ENCODE measurements around the gene CPEB3.

Gene CPEB3

GRCh38 chr10:92103376-92104090, 187.3 kb downstream of the CPEB3 start:
- no peak for DNase-seq (ENCODE audit: low read depth, low spot score)

- no peak for DNase-seq (ENCODE audit: low read depth, low spot score)
Measured at GRCh38 chr10:92102601-92103213, 188.2 kb downstream of the CPEB3 start.

- DNase-seq (ENCODE audit: low read depth, low spot score), result no peak
Measured at GRCh38 chr10:92094960-92095359, 195.9 kb downstream of the CPEB3 start.

- DNase-seq (ENCODE audit: low read depth, low spot score), result no peak
Measured at GRCh38 chr10:92091965-92092364, 198.9 kb downstream of the CPEB3 start.

- no peak for DNase-seq (ENCODE audit: low read depth, low spot score)
Measured at GRCh38 chr10:92087750-92088395, 203.0 kb downstream of the CPEB3 start.

- DNase-seq (ENCODE audit: low read depth, low spot score), result no peak
Measured at GRCh38 chr10:92082583-92083280, 208.1 kb downstream of the CPEB3 start.

- no peak for DNase-seq (ENCODE audit: low read depth, low spot score)
Measured at GRCh38 chr10:92081641-92082040, 209.2 kb downstream of the CPEB3 start.

- DNase-seq (ENCODE audit: low read depth, low spot score), result no peak
Measured at GRCh38 chr10:92080244-92080643, 210.6 kb downstream of the CPEB3 start.

GRCh38 chr10:92079003-92079402, 211.9 kb downstream of the CPEB3 start:
- DNase-seq (ENCODE audit: low read depth, low spot score), result no peak

GRCh38 chr10:92076722-92077121, 214.2 kb downstream of the CPEB3 start:
- DNase-seq (ENCODE audit: low read depth, low spot score), result no peak

GRCh38 chr10:92075829-92076228, 215.0 kb downstream of the CPEB3 start:
- DNase-seq (ENCODE audit: low read depth, low spot score), result no peak

GRCh38 chr10:92074126-92074887, 216.6 kb downstream of the CPEB3 start:
- DNase-seq (ENCODE audit: low read depth, low spot score), result no peak

GRCh38 chr10:92068900-92069299, 222.0 kb downstream of the CPEB3 start:
- DNase-seq (ENCODE audit: low read depth, low spot score), result no peak

GRCh38 chr10:92066386-92066785, 224.5 kb downstream of the CPEB3 start:
- no peak for DNase-seq (ENCODE audit: low read depth, low spot score)

GRCh38 chr10:92064506-92064905, 226.4 kb downstream of the CPEB3 start:
- DNase-seq (ENCODE audit: low read depth, low spot score), result no peak

- no peak for DNase-seq (ENCODE audit: low read depth, low spot score)
Measured at GRCh38 chr10:92062273-92062672, 228.6 kb downstream of the CPEB3 start.

- DNase-seq (ENCODE audit: low read depth, low spot score), result no peak
Measured at GRCh38 chr10:92054807-92055206, 236.1 kb downstream of the CPEB3 start.

- no peak for DNase-seq (ENCODE audit: low read depth, low spot score)
Measured at GRCh38 chr10:92052741-92053140, 238.1 kb downstream of the CPEB3 start.

- no peak for DNase-seq (ENCODE audit: low read depth, low spot score)
Measured at GRCh38 chr10:92052088-92052487, 238.8 kb downstream of the CPEB3 start.

GRCh38 chr10:92047215-92047614, 243.7 kb downstream of the CPEB3 start:
- DNase-seq (ENCODE audit: low read depth, low spot score), result no peak

- DNase-seq (ENCODE audit: low read depth, low spot score), result no peak
Measured at GRCh38 chr10:92045641-92046106, 245.2 kb downstream of the CPEB3 start.

Measured in activated naive CD8-positive, alpha-beta T cell treated with anti-CD3 and anti-CD28 coated beads, Interleukin-2, amount 50 U/mL, for 16 hours (primary cell).